AG04450 (cell line): ENCODE results near the gene DOHH. TPM values are rescaled to one million over a fixed set of nuclear protein-coding genes. Genes with fewer than 3 reads are reported as not detected.

Experiments
- CTCF ChIA-PET: fragments of 300-600, 350-600 bp; formaldehyde crosslinking; extraction: SDS; loops from one replicate; lab custom pipeline; 2022; ENCODE audit warnings: antibody characterized with exemption, inconsistent platforms; lab: Charles Lee
- POLR2A ChIA-PET: fragments of 350-600 bp; formaldehyde crosslinking; extraction: SDS; loops from one replicate; lab custom pipeline; 2021; ENCODE audit warnings: antibody characterized with exemption, inconsistent platforms; lab: Yijun Ruan, JAX
- DNase-seq: peaks from one replicate; pipeline ENCODE4 v3.0.0-alpha.2; 2011; ENCODE audit warnings: low read depth, low spot score
- H3K27ac ChIP-seq: one replicate; pipeline ENCODE4 v1.5.1; 2012; ENCODE audit warnings: low read depth, low read length, control low read depth
- H3K27me3 ChIP-seq: one replicate; pipeline ENCODE4 v1.6.0; 2012; ENCODE audit warnings: low read length; ENCODE audit not compliant: control insufficient read depth, insufficient read depth
- H3K4me3 ChIP-seq: 2 replicates; pipeline ENCODE4 v1.5.1; 2011; ENCODE audit warnings: mild to moderate bottlenecking, low read depth, low read length, control low read depth
- H3K9me3 ChIP-seq: 2 replicates; pipeline ENCODE4 v1.5.1; 2012; ENCODE audit warnings: low read length; ENCODE audit not compliant: control insufficient read depth, insufficient read depth
- polyA plus RNA-seq: library from polyadenylated mRNA; depleted of rRNA; stranded (reverse); fragments of >200 nt; gene quantifications from 2 replicates; pipeline ENCODE4 v1.2.3, GENCODE V29; 2011
- TF ChIP-seq, protein P1 (sequence below): IDR thresholded peaks from 2 replicates; pipeline ENCODE4 v1.5.1; 2011; ENCODE audit warnings: low read depth, low read length, control low read depth, inconsistent platforms

The DOHH gene
- polyA plus RNA-seq, 1 experiment, result 3.4 TPM

DNA sequence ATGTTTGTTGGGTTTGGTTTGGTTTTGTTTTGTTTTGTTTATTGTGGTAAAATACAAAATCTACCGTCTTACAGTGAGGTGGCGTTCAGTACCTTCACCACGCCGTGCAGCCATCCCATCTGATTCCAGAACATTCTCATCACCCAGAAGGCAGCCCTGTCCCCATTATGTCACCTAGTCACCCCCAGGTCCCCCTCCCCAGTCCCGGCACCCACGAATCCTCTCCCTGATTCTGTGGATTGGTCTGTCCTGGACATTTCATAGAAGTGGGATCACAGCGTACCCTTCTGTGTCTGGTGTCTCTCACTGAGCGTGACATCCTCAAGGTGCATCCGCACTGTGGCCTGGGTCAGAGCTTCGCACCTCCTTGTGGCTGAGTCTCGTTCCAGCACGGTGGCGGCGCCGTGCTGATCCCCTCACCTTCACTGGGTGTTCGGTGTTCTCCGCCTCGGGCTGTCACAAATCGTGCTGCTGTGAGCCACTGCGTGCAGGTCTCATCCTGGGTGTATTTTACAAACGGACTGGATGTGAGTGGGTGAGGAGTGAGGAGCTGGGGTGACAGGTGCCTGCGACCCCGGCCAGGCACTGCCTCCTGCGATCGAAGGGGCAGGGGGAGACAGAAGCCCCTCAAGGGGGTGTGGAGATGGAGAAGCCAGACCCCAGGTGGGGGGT lies 37.9 kb upstream of the DOHH start:
- Histone ChIP-seq H3K9me3 (peaks cover 5% of the 10 kb centered on the region; the same call in 1 of the 2 replicates), H3K27ac (no peak overlapping the region), H3K4me3 (no peak overlapping the region), H3K27me3 (no peaks in the 10 kb centered on the region)
- TF ChIP-seq, protein P1, sequence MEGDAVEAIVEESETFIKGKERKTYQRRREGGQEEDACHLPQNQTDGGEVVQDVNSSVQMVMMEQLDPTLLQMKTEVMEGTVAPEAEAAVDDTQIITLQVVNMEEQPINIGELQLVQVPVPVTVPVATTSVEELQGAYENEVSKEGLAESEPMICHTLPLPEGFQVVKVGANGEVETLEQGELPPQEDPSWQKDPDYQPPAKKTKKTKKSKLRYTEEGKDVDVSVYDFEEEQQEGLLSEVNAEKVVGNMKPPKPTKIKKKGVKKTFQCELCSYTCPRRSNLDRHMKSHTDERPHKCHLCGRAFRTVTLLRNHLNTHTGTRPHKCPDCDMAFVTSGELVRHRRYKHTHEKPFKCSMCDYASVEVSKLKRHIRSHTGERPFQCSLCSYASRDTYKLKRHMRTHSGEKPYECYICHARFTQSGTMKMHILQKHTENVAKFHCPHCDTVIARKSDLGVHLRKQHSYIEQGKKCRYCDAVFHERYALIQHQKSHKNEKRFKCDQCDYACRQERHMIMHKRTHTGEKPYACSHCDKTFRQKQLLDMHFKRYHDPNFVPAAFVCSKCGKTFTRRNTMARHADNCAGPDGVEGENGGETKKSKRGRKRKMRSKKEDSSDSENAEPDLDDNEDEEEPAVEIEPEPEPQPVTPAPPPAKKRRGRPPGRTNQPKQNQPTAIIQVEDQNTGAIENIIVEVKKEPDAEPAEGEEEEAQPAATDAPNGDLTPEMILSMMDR, result no peak
- CTCF ChIA-PET, result interaction anchor here (0.5 kb wide), 1 partner anchor 22 kb away, joined by 3 read pairs; no protein-coding TSS in a partner anchor
- POLR2A ChIA-PET, result no interaction called here
- no peak for DNase-seq

GRCh38 chr19:3537438-3538240 lies 37.2 kb upstream of the DOHH start:
- ChIA-PET CTCF (no interaction called here), POLR2A (no interaction called here)
- TF ChIP-seq, protein P1, result no peak

DNA sequence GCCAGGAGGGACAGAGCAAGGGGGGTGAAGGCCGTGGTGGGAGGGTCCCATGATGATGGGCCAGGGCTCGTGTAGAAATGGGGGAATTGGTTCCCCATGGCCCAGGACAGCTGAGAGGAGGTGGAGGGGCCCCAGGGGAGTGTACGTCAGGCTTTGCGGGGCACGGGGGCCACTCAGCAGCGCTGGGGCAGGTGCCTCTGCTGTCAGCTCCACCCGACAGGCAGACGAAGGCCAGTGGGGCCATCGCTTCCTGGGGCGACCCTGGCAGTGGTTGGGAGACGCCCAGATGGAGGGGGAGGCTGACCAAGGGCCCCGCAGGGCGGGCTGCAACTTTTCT lies 36.6 kb upstream of the DOHH start:
- Histone ChIP-seq H3K27ac (no peak overlapping the region), H3K9me3 (peaks cover 5% of the 10 kb centered on the region; the same call in 1 of the 2 replicates), H3K4me3 (no peak overlapping the region), H3K27me3 (no peaks in the 10 kb centered on the region)
- ChIA-PET CTCF (no interaction called here), POLR2A (no interaction called here)
- DNase-seq, result no peak
- TF ChIP-seq, protein P1, result no peak

More at GRCh38 chr19:3537438-3538240, 37.2 kb upstream of the DOHH start:
- DNase-seq, result no peak
- H3K27ac ChIP-seq, result no peak overlapping the region
- H3K4me3 ChIP-seq, result no peak overlapping the region
- no peaks in the 10 kb centered on the region for H3K27me3 ChIP-seq
- H3K9me3 ChIP-seq, result peaks cover 5% of the 10 kb centered on the region; the same call in 1 of the 2 replicates

- TF ChIP-seq, protein P1, result no peak
- no peak for DNase-seq
- Histone ChIP-seq H3K27me3 (no peaks in the 10 kb centered on the region), H3K27ac (no peak overlapping the region), H3K4me3 (no peak overlapping the region), H3K9me3 (peaks cover 5% of the 10 kb centered on the region; the same call in 1 of the 2 replicates)
- CTCF ChIA-PET, result no interaction called here
- POLR2A ChIA-PET, result no interaction called here
Observed at GRCh38 chr19:3536429-3537100, 36.1 kb upstream of the DOHH start.
